SK-N-SH (cell line): ENCODE data around the gene DGCR8. TPM values are rescaled to one million over a fixed set of nuclear protein-coding genes. Genes with fewer than 3 reads are reported as not detected.

Experiments used
- CTCF ChIA-PET: fragments of 300-600, 350-600 bp; formaldehyde crosslinking; extraction: SDS; loops from one replicate; lab custom pipeline; 2021; lab: Yijun Ruan, JAX
- POLR2A ChIA-PET: fragments of 350-600 bp; sonication (Branson Sonifier 250); formaldehyde crosslinking; extraction: SDS; loops from one replicate; lab custom pipeline; 2020; ENCODE audit warnings: antibody characterized with exemption, inconsistent platforms; lab: Yijun Ruan, JAX
- DNase-seq: peaks from one replicate; pipeline ENCODE4 v3.0.0; 2012
- H2AFZ ChIP-seq: fragments of 200-600 bp; sonication (generic); 2 replicates; pipeline ENCODE4 v1.8.1; 2016; ENCODE audit warnings: antibody characterized with exemption, mild to moderate bottlenecking, low read depth
- H3F3A ChIP-seq: fragments of 200-600 bp; sonication (generic); replicated peaks from 2 replicates; pipeline ENCODE3; 2016; ENCODE audit warnings: antibody characterized with exemption, mild to moderate bottlenecking; ENCODE audit not compliant: insufficient read depth
- H3K27ac ChIP-seq, 2 experiments: fragments of 200-500 bp in 1 of 2; fragments of 200-600 bp in 1 of 2; sonication (Bioruptor generic) in 1 of 2; sonication (generic), shearing (Covaris generic) in 1 of 2; 2 replicates each; pipeline versions ENCODE4 v1.5.1 to v1.6.1; 2014 to 2016; ENCODE audit warnings: low read depth in 2 of 2, inconsistent platforms in 1 of 2, low read length in 1 of 2, mild to moderate bottlenecking in 1 of 2, mixed read lengths in 1 of 2
- H3K27me3 ChIP-seq: fragments of 200-600 bp; sonication (generic), shearing (Covaris generic); 2 replicates; pipeline ENCODE4 v1.6.1; 2016; ENCODE audit warnings: mixed run types; ENCODE audit not compliant: insufficient read depth
- H3K36me3 ChIP-seq, 2 experiments: fragments of 200-500 bp in 1 of 2; fragments of 200-600 bp in 1 of 2; sonication (Bioruptor generic) in 1 of 2; sonication (generic) in 1 of 2; replicated peaks in 1 of 2; 2 replicates each; pipeline versions ENCODE3 to v1.5.1; 2014 to 2016; ENCODE audit warnings: low read length in 1 of 2, mild to moderate bottlenecking in 1 of 2; ENCODE audit not compliant: insufficient read depth in 2 of 2, control insufficient read depth in 1 of 2
- H3K4me1 ChIP-seq, 2 experiments: fragments of 200-500 bp in 1 of 2; fragments of 200-600 bp in 1 of 2; sonication (Bioruptor generic) in 1 of 2; sonication (generic), shearing (Covaris generic) in 1 of 2; 2 replicates each; pipeline versions ENCODE4 v1.5.1 to v1.6.1; 2014 to 2016; ENCODE audit warnings: low read depth in 1 of 2, low read length in 1 of 2, mixed run types in 1 of 2; ENCODE audit not compliant: insufficient read depth in 2 of 2, control insufficient read depth in 1 of 2
- H3K4me2 ChIP-seq: fragments of 200-600 bp; sonication (generic), shearing (Covaris generic); 2 replicates; pipeline ENCODE4 v1.6.1; 2017; ENCODE audit warnings: mixed run types
- H3K4me3 ChIP-seq, 2 experiments: fragments of 200-500 bp in 1 of 2; fragments of 200-600 bp in 1 of 2; sonication (Bioruptor generic) in 1 of 2; sonication (generic), shearing (Covaris generic) in 1 of 2; 2 replicates each; pipeline versions ENCODE4 v1.5.1 to v1.8.1; 2014 to 2016; ENCODE audit warnings: low read depth in 2 of 2, inconsistent platforms in 1 of 2, low read length in 1 of 2, mild to moderate bottlenecking in 1 of 2, mixed read lengths in 1 of 2, moderate library complexity in 1 of 2
- H3K79me2 ChIP-seq: fragments of 200-600 bp; sonication (generic); 2 replicates; pipeline ENCODE4 v1.8.1; 2017; ENCODE audit warnings: mild to moderate bottlenecking; ENCODE audit not compliant: insufficient read depth
- H3K9ac ChIP-seq: fragments of 200-600 bp; sonication (generic); 2 replicates; pipeline ENCODE4 v1.6.1; 2017; ENCODE audit warnings: mixed run types
- H3K9me2 ChIP-seq: fragments of 200-600 bp; sonication (generic); 2 replicates; pipeline ENCODE4 v1.6.1; 2017; ENCODE audit warnings: mixed run types
- H3K9me3 ChIP-seq: fragments of 200-600 bp; sonication (generic); 2 replicates; pipeline ENCODE4 v1.6.1; 2017; ENCODE audit warnings: mixed run types, mild to moderate bottlenecking, moderate library complexity
- H4K20me1 ChIP-seq: fragments of 200-600 bp; sonication (generic); 2 replicates; pipeline ENCODE4 v1.6.1; 2017; ENCODE audit warnings: mild to moderate bottlenecking, mixed run types; ENCODE audit not compliant: insufficient read depth
- ELF1 ChIP-seq: IDR thresholded peaks from 2 replicates; pipeline ENCODE4 v1.4.0; 2012
- FOXJ3 ChIP-seq: sonication (generic); formaldehyde crosslinking; IDR thresholded peaks from 2 replicates; pipeline ENCODE4 v1.5.1; 2020; ENCODE audit warnings: mild to moderate bottlenecking, missing genetic modification reagents
- MEF2A ChIP-seq: IDR thresholded peaks from 2 replicates; pipeline ENCODE4 v1.4.0; 2012; ENCODE audit warnings: low read depth, borderline replicate concordance
- NFIC ChIP-seq: IDR thresholded peaks from 2 replicates; pipeline ENCODE4 v1.4.0; 2012; ENCODE audit warnings: borderline replicate concordance
- RAD21 ChIP-seq: IDR thresholded peaks from 2 replicates; pipeline ENCODE4 v1.6.1; 2012; ENCODE audit warnings: mild to moderate bottlenecking, low read length
- RFX5 ChIP-seq: IDR thresholded peaks from 2 replicates; pipeline ENCODE4 v1.6.1; 2012; ENCODE audit warnings: mild to moderate bottlenecking, improper control_type of control experiment, low read length
- SIN3A ChIP-seq: IDR thresholded peaks from 2 replicates; pipeline ENCODE4 v1.6.1; 2012; ENCODE audit warnings: low read depth, mild to moderate bottlenecking, low read length, moderate library complexity, borderline replicate concordance
- TEAD4 ChIP-seq: IDR thresholded peaks from 2 replicates; pipeline ENCODE4 v1.4.0; 2012; ENCODE audit warnings: mild to moderate bottlenecking, borderline replicate concordance; ENCODE audit not compliant: insufficient read depth
- WGBS: methylation state at CpG from one replicate; pipeline ENCODE4 v1.1.6; 2017; ENCODE audit warnings: low lambda C conversion rate; 5-methylcytosine and 5-hydroxymethylcytosine counted together
- polyA plus RNA-seq, 3 experiments: library from polyadenylated mRNA; depleted of rRNA; stranded (reverse); fragments of >200 nt; gene quantifications; 2 replicates each; pipeline ENCODE4 v1.2.3, GENCODE V29; 2012
- TF ChIP-seq, protein P1 (sequence below): IDR thresholded peaks from 2 replicates; pipeline ENCODE4 v1.4.0; 2012; ENCODE audit warnings: low read depth
- TF ChIP-seq, protein P2 (sequence below): IDR thresholded peaks from 2 replicates; pipeline ENCODE4 v1.4.0; 2012; ENCODE audit warnings: low read depth, borderline replicate concordance
- TF ChIP-seq, protein P3 (sequence below): fragments of 200-600 bp; sonication (generic); IDR thresholded peaks from 2 replicates; pipeline ENCODE4 v1.6.1; 2017; ENCODE audit warnings: antibody characterized with exemption, mild to moderate bottlenecking, moderate library complexity
- TF ChIP-seq, protein P4 (sequence below): fragments of 150-350 bp; IDR thresholded peaks from 2 replicates; pipeline ENCODE4 v1.6.1; 2017; ENCODE audit warnings: antibody characterized with exemption, low read length, low read depth, borderline replicate concordance

Gene DGCR8
- polyA plus RNA-seq, 1 of the 3 experiments (the other 2 are of a cell fraction): 26.5 TPM

DNA sequence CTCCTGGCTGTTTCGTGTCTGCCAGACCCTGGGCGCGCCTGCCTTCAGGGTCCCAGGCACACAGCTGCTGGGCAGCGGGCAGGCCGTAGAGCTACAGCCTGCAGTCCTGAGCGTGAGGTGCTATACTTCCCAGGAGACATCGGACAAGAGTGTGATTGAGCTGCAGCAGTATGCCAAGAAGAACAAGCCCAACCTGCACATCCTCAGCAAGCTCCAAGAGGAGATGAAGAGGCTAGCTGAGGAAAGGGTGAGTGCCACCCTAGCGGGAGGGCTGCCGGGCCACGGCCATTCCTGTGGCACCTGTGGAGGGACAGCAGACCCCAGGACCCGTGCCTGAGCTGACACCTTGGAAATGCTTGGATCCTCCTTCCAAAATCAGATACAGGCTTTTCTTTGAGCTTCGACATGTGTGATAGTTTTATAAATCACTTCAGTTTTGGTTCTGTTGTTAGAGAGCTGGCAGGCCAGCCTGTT, 28.8 kb downstream of the DGCR8 start:
- WGBS: 93% methylated on average over 5 of the region's 12 CpGs
- no peak for DNase-seq
- Histone ChIP-seq H3K9ac (no peak overlapping the region), H3K9me2 (no peaks in the 10 kb centered on the region), H3K36me3 (peaks cover 20 to 91% of the 10 kb centered on the region in 2 experiments), H3K4me2 (no peak overlapping the region), H3K79me2 (peaks cover 15% of the 10 kb centered on the region), H2AFZ (no peak overlapping the region), H3K4me3 (no peak overlapping the region), H4K20me1 (peaks cover 21% of the 10 kb centered on the region; the same call in 1 of the 2 replicates), H3F3A (peaks cover 16% of the 10 kb centered on the region), H3K9me3 (no peaks in the 10 kb centered on the region), H3K27me3 (no peaks in the 10 kb centered on the region), H3K4me1 (no peaks in the 10 kb centered on the region; a peak in 1 of 4 replicates), H3K27ac (no peak overlapping the region; a peak in 1 of 4 replicates)
- TF ChIP-seq, protein P1, sequence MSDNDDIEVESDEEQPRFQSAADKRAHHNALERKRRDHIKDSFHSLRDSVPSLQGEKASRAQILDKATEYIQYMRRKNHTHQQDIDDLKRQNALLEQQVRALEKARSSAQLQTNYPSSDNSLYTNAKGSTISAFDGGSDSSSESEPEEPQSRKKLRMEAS: no peak
- TF ChIP-seq SIN3A: no peak
- ChIA-PET POLR2A (no interaction called here), CTCF (interaction anchor here (0.8 to 1.2 kb wide), 3 partner anchors 8 to 21 kb away, joined by 3 read pairs; no protein-coding TSS in a partner anchor)

DNA sequence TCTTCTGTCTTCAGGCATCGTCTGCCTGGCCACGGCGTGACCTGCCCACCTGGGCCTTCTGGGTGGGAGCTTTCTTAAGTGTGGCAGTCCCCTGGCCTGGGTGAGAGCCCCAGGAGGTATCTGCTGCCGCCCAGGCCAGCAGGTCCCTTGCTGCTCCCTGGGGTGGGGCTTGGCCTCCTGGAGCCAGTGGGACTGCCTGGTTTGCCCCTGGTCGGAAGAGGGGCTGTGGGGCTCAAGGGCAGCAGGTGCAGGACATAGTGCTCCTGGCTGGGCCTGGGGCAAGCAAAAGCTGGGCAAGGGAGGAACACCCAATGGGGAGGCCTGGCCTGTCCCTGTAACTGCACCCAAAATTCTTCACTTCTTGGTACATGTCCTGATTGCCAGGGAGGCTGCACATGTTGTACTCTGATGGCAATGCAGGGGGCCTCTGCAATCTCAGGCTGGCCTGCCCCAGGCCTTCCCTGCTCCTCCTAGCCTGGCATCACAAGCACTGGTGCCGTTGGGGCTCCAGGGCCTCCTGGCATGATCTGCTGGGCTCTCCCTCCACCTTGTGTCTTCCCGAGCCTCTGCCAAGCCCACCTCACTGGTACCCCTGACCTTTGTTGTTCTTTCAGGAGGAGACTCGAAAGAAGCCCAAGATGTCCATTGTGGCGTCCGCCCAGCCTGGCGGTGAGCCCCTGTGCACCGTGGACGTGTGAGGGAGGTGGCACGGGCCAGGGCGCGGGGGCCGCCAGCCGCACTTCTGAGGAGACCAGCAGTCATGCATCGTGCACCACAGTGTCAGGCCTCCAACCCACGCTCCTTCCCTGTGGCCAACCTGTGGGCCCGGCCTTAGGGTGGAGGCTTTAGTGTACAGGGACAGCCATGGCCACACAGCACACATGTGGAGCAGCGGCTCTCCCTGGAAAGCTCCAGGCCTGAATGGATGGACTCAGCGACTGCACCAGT, 29.6 kb downstream of the DGCR8 start:
- TF ChIP-seq MEF2A (no peak), TEAD4 (no peak), NFIC (no peak), RFX5 (no peak), RAD21 (no peak), FOXJ3 (CRISPR knock-in tag) (no peak), ELF1 (no peak)
- TF ChIP-seq, protein P2, sequence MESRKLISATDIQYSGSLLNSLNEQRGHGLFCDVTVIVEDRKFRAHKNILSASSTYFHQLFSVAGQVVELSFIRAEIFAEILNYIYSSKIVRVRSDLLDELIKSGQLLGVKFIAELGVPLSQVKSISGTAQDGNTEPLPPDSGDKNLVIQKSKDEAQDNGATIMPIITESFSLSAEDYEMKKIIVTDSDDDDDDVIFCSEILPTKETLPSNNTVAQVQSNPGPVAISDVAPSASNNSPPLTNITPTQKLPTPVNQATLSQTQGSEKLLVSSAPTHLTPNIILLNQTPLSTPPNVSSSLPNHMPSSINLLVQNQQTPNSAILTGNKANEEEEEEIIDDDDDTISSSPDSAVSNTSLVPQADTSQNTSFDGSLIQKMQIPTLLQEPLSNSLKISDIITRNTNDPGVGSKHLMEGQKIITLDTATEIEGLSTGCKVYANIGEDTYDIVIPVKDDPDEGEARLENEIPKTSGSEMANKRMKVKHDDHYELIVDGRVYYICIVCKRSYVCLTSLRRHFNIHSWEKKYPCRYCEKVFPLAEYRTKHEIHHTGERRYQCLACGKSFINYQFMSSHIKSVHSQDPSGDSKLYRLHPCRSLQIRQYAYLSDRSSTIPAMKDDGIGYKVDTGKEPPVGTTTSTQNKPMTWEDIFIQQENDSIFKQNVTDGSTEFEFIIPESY: no peak
- TF ChIP-seq, protein P3, sequence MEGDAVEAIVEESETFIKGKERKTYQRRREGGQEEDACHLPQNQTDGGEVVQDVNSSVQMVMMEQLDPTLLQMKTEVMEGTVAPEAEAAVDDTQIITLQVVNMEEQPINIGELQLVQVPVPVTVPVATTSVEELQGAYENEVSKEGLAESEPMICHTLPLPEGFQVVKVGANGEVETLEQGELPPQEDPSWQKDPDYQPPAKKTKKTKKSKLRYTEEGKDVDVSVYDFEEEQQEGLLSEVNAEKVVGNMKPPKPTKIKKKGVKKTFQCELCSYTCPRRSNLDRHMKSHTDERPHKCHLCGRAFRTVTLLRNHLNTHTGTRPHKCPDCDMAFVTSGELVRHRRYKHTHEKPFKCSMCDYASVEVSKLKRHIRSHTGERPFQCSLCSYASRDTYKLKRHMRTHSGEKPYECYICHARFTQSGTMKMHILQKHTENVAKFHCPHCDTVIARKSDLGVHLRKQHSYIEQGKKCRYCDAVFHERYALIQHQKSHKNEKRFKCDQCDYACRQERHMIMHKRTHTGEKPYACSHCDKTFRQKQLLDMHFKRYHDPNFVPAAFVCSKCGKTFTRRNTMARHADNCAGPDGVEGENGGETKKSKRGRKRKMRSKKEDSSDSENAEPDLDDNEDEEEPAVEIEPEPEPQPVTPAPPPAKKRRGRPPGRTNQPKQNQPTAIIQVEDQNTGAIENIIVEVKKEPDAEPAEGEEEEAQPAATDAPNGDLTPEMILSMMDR: no peak
- TF ChIP-seq, protein P4, sequence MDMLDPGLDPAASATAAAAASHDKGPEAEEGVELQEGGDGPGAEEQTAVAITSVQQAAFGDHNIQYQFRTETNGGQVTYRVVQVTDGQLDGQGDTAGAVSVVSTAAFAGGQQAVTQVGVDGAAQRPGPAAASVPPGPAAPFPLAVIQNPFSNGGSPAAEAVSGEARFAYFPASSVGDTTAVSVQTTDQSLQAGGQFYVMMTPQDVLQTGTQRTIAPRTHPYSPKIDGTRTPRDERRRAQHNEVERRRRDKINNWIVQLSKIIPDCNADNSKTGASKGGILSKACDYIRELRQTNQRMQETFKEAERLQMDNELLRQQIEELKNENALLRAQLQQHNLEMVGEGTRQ: no peak
- TF ChIP-seq, all 33 proteins: peak for 0
- 95% methylated on average over 10 of the region's 23 CpGs for WGBS
- Histone ChIP-seq H3K9me2 (no peaks in the 10 kb centered on the region), H3K79me2 (peaks cover 14% of the 10 kb centered on the region), H3K9me3 (no peaks in the 10 kb centered on the region), H3K4me1 (no peaks in the 10 kb centered on the region; a peak in 1 of 4 replicates), H4K20me1 (peaks cover 19% of the 10 kb centered on the region; the same call in 1 of the 2 replicates), H3K4me3 (no peak overlapping the region), H3K27me3 (no peaks in the 10 kb centered on the region), H3K4me2 (no peak overlapping the region), H3K36me3 (peaks cover 20 to 94% of the 10 kb centered on the region in 2 experiments), H3K9ac (no peak overlapping the region), H3F3A (peaks cover 16% of the 10 kb centered on the region), H2AFZ (no peak overlapping the region), H3K27ac (no peak overlapping the region; a peak in 1 of 4 replicates)
- no peak for DNase-seq
- CTCF ChIA-PET: interaction anchor here (0.8 to 1.3 kb wide), 6 partner anchors 9 to 162 kb away, joined by 3 to 4 read pairs (median 3); no protein-coding TSS in a partner anchor
- POLR2A ChIA-PET: no interaction called here
